Uterus (tissue), 4 donors: ENCODE measurements around the gene RPS19. TPM values are rescaled to one million over a fixed set of nuclear protein-coding genes. Genes with fewer than 3 reads are reported as not detected.

Experiments
- DNase-seq, 2 donors: peaks; one replicate each; pipeline ENCODE4 v3.0.0-alpha.2; 2019 to 2020
- H3K27ac ChIP-seq, 2 donors: fragments of 200-600 bp; sonication (generic); 1 replicate in 1 of 2; 2 replicates in 1 of 2; pipeline ENCODE4 v1.5.1; 2016 to 2018
- H3K27me3 ChIP-seq, 2 donors: fragments of 200-600 bp; sonication (generic); one replicate each; pipeline ENCODE4 v1.5.1; 2018 to 2019; ENCODE audit warnings: control low read depth in 1 of 2
- H3K36me3 ChIP-seq, 2 donors: fragments of 200-600 bp; sonication (generic); one replicate each; pipeline ENCODE4 v1.5.1; 2019; ENCODE audit warnings: control low read depth in 1 of 2
- H3K4me1 ChIP-seq, 2 donors: fragments of 200-600 bp; sonication (generic); one replicate each; pipeline ENCODE4 v1.5.1; 2018 to 2019; ENCODE audit warnings: control low read depth in 1 of 2
- H3K4me3 ChIP-seq, 2 donors: fragments of 200-600 bp; sonication (generic); 1 replicate in 1 of 2; 2 replicates in 1 of 2; pipeline ENCODE4 v1.5.1; 2018 to 2019; ENCODE audit warnings: mild to moderate bottlenecking in 1 of 2
- H3K9me3 ChIP-seq, 2 donors: fragments of 200-600 bp; sonication (generic); one replicate each; pipeline ENCODE4 v1.5.1; 2019; ENCODE audit warnings: control low read depth in 1 of 2
- POLR2A ChIP-seq, 2 donors: fragments of 450-650 bp; IDR thresholded peaks; one replicate each; pipeline ENCODE4 v1.6.1; 2016; ENCODE audit warnings: antibody characterized with exemption in 2 of 2, mild to moderate bottlenecking in 1 of 2, moderate library complexity in 1 of 2
- intact Hi-C: fragments of 100-400 bp; cut with DNase I; formaldehyde crosslinking; loops from one replicate; pipeline ENCODE4 v1.15.1; 2023; ENCODE audit warnings: low total_unique reads
- total RNA-seq, 4 donors: library from RNA; depleted of rRNA in 3 of 4; stranded (reverse); fragments of >200 nt in 3 of 4; gene quantifications; one replicate each; pipeline versions ENCODE4 v1.1.0 to v1.2.4, GENCODE V29; 2014 to 2023
- TF ChIP-seq, protein P1 (sequence below), 4 experiments: fragments of 200-600 bp in 2 of 4; fragments of 450-650 bp in 2 of 4; sonication (generic) in 2 of 4; IDR thresholded peaks; one replicate each; pipeline ENCODE4 v1.5.1; 2016 to 2019; ENCODE audit warnings: antibody characterized with exemption in 4 of 4, mild to moderate bottlenecking in 2 of 4, moderate library complexity in 1 of 4
- donor health status: DM: yes; HTN: yes; CAD: no.

Gene RPS19
- total RNA-seq, 4 donors from 2014 or later, result 324 to 1,895 (median 1,094) TPM

DNA sequence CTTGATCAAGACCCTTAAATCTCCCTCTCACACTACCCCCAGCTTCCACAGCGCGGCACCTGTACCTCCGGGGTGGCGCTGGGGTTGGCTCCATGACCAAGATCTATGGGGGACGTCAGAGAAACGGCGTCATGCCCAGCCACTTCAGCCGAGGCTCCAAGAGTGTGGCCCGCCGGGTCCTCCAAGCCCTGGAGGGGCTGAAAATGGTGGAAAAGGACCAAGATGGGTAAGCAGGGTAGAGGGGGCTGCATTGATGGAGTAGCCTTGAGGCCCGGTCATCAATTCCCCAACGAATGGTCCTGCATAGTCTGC lies 8.9 kb downstream of the RPS19 start:
- no peak for DNase-seq
- H3K4me3 ChIP-seq, result no peak overlapping the region
- H3K9me3 ChIP-seq, result no peaks in the 10 kb centered on the region
- TF ChIP-seq, protein P1, sequence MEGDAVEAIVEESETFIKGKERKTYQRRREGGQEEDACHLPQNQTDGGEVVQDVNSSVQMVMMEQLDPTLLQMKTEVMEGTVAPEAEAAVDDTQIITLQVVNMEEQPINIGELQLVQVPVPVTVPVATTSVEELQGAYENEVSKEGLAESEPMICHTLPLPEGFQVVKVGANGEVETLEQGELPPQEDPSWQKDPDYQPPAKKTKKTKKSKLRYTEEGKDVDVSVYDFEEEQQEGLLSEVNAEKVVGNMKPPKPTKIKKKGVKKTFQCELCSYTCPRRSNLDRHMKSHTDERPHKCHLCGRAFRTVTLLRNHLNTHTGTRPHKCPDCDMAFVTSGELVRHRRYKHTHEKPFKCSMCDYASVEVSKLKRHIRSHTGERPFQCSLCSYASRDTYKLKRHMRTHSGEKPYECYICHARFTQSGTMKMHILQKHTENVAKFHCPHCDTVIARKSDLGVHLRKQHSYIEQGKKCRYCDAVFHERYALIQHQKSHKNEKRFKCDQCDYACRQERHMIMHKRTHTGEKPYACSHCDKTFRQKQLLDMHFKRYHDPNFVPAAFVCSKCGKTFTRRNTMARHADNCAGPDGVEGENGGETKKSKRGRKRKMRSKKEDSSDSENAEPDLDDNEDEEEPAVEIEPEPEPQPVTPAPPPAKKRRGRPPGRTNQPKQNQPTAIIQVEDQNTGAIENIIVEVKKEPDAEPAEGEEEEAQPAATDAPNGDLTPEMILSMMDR (IDR thresholded peaks at IDR 0.05), result no peak
- no peak for TF ChIP-seq POLR2A (IDR thresholded peaks at IDR 0.05)
- no peaks in the 10 kb centered on the region for H3K36me3 ChIP-seq
- intact Hi-C loops, result no loop called here
- peaks cover 0 to 3% of the 10 kb centered on the region in 2 donors for H3K4me1 ChIP-seq
- no peaks in the 10 kb centered on the region for H3K27me3 ChIP-seq
- no peak overlapping the region for H3K27ac ChIP-seq

DNA sequence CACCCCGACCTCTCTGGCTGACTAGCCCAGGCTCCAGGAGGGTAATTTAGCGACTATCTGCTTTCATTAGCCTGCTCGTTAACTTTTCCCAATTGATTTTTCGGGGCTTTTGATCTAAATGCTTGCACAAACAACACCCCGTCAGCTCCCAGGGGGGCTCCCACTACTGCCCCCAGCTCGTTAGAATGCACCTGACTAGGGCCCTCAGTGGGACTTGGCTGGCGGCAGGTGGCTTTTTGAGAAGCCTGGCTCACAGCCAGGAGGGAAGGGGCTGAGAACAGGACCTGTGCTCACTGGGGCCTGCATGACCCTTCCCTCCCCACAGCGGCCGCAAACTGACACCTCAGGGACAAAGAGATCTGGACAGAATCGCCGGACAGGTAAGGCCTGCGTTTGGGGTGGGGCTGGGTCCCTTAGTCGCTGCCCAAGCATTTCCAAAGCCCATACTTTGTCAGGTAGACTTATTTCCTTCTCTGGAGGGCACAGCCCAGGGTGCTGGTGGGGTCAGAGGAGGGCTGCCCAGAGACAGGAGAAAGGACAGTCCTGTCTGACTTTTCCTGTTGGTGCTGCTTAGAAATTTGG lies 9.4 kb downstream of the RPS19 start:
- Histone ChIP-seq H3K4me1 (peaks cover 0 to 3% of the 10 kb centered on the region in 2 donors), H3K36me3 (no peaks in the 10 kb centered on the region)
- intact Hi-C loops, result no loop called here

DNA sequence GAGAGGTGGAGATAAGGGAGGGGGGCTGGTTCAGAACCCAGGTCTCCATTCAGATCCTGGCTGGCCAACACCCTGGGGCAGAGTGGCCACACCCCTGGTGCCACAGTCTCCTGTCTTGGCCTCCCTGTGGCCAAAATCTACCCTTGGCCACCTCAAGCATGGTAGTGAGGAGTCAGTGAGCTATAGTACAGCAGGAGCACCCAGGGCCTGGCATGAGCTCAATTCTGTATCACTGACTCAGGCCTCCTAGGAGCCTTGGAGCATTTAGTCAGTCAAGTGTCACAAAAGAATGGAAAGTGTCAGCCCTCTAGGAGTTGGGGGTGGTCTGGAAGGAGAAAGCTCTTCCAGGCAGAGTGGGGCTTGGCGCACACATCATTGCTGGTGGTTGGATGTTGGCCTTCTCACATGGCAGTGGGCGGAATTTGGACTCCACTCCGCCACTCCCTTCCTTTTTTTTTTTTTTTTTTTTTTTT lies 10.4 kb downstream of the RPS19 start:
- no peaks in the 10 kb centered on the region for H3K27me3 ChIP-seq
- H3K4me1 ChIP-seq, result peaks cover 0 to 1% of the 10 kb centered on the region in 2 donors
- intact Hi-C loops, result no loop called here
- no peaks in the 10 kb centered on the region for H3K36me3 ChIP-seq
- no peak for TF ChIP-seq POLR2A (IDR thresholded peaks at IDR 0.05)
- TF ChIP-seq, protein P1 (IDR thresholded peaks at IDR 0.05), result no peak
- no peak overlapping the region for H3K4me3 ChIP-seq
- no peak for DNase-seq
- H3K9me3 ChIP-seq, result no peaks in the 10 kb centered on the region
- no peak overlapping the region for H3K27ac ChIP-seq

More for the DNA sequence above, 9.4 kb downstream of the RPS19 start:
- H3K27me3 ChIP-seq, result no peaks in the 10 kb centered on the region
- H3K27ac ChIP-seq, result no peak overlapping the region
- H3K9me3 ChIP-seq, result no peaks in the 10 kb centered on the region
- DNase-seq, result no peak
- no peak overlapping the region for H3K4me3 ChIP-seq
- TF ChIP-seq POLR2A (IDR thresholded peaks at IDR 0.05), result no peak
- TF ChIP-seq, protein P1 (IDR thresholded peaks at IDR 0.05), result no peak

DNA sequence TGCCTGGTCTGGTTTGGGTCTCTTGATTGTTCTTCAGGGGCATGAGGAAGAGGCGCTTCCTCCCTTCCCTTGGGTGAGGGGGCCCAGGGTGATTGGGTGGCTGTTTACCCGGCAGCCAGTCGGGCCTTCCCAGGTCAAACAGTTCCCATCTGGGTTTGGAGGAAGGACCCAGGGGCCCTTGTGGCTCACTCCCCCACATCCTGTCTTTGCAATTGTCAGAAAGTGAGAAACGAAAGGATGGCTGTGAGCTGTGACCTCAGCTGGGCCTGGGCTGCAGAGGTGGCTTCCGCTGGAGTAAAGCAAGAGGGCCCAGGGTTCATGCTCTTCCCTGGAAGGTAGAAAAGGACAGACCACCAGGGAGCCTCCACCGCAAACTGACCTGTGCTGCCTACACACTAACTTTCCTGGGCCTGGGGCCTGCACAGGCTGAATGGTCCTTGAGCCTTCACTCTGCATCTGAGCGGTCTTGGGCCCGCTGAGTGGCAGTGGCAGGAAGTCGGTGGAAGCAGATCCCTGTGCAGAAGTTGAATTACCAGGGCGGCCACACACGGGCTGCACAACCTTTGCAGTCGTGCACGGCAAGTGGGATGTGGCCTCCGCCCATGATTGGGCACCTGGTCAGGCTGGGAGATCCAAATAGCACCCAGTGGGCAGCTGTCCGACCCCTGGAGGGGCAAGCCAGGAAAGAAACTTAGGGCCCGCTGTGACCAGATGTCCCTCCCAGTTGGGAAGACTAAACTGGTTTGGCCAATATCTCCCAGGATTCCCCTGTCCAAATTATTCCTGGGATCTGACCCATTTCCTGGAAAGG lies 11.7 kb downstream of the RPS19 start:
- DNase-seq, result no peak
- no peaks in the 10 kb centered on the region for H3K9me3 ChIP-seq
- TF ChIP-seq, protein P1 (IDR thresholded peaks at IDR 0.05), result no peak
- no peak for TF ChIP-seq POLR2A (IDR thresholded peaks at IDR 0.05)
- no peak overlapping the region for H3K27ac ChIP-seq
- no peaks in the 10 kb centered on the region for H3K4me1 ChIP-seq
- H3K27me3 ChIP-seq, result no peaks in the 10 kb centered on the region
- intact Hi-C loops, result no loop called here
- H3K4me3 ChIP-seq, result no peak overlapping the region
- no peaks in the 10 kb centered on the region for H3K36me3 ChIP-seq

DNA sequence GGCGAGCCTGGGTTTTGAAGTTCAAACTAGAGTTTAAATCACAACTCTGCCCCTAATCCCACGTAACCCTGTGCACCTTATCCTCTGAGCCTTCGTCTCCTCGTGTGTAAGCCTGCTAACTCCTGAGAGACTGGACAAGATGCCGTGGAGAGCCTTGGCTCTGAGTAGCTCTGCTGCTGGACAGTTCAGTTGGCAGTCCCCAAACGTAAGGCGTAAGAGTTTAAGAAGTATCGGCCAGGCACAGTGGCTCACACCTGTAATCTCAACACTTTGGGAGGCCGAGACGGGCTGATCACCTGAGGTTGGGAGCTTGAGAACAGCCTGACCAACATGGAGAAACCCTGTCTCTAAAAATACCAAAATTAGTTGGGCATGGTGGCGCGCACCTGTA lies 12.3 kb downstream of the RPS19 start:
- no peaks in the 10 kb centered on the region for H3K36me3 ChIP-seq
- H3K9me3 ChIP-seq, result no peaks in the 10 kb centered on the region
- no peaks in the 10 kb centered on the region for H3K27me3 ChIP-seq
- intact Hi-C loops, result no loop called here
- no peak for DNase-seq
- H3K27ac ChIP-seq, result no peak overlapping the region
- H3K4me3 ChIP-seq, result no peak overlapping the region
- TF ChIP-seq, protein P1 (IDR thresholded peaks at IDR 0.05), result no peak
- TF ChIP-seq POLR2A (IDR thresholded peaks at IDR 0.05), result no peak
- H3K4me1 ChIP-seq, result no peaks in the 10 kb centered on the region
